ENCODE data around the gene TLCD1.
A peak's percentile ranks its signal among the peaks of the same experiment; 100 is the strongest.

The TLCD1 gene

GRCh38 chr17:28750178-28751047 is 24.4 kb upstream of the TLCD1 start:
- Histone ChIP-seq H3K4me3 (no peak overlapping the region), H3K27ac (no peak overlapping the region)
- peak; percentile 91 for DNase-seq (ENCODE audit: low spot score)
- TF ChIP-seq CTCF (IDR thresholded peaks at IDR 0.05), result peak; percentile 100

- Histone ChIP-seq H3K4me3 (no peak overlapping the region), H3K27ac (peak overlapping the region in 1 of 2 donors; percentile 17)
- TF ChIP-seq CTCF (IDR thresholded peaks at IDR 0.05), result no peak
- no peak for DNase-seq (ENCODE audit: low spot score)
Observed at GRCh38 chr17:28749516-28750177, 23.6 kb upstream of the TLCD1 start.

- no peak for DNase-seq (ENCODE audit: low spot score)
- Histone ChIP-seq H3K4me3 (no peak overlapping the region), H3K27ac (peak overlapping the region in 1 of 2 donors; percentile 17)
- TF ChIP-seq CTCF (IDR thresholded peaks at IDR 0.05), result no peak
Observed at GRCh38 chr17:28748852-28749515, 23.0 kb upstream of the TLCD1 start.

- TF ChIP-seq CTCF (IDR thresholded peaks at IDR 0.05), result no peak
- no peak for DNase-seq (ENCODE audit: low spot score)
- Histone ChIP-seq H3K27ac (peak overlapping the region in 1 of 2 donors; percentile 90), H3K4me3 (no peak overlapping the region)
Observed at GRCh38 chr17:28747801-28748750, 22.0 kb upstream of the TLCD1 start.

- peak overlapping the region; percentile 15 to 90 for H3K27ac ChIP-seq
- no peak overlapping the region for H3K4me3 ChIP-seq
- TF ChIP-seq CTCF (IDR thresholded peaks at IDR 0.05), result no peak
- DNase-seq (ENCODE audit: low spot score), result no peak
Observed at GRCh38 chr17:28747051-28747691, 21.1 kb upstream of the TLCD1 start.

GRCh38 chr17:28746611-28747050 is 20.6 kb upstream of the TLCD1 start:
- H3K4me3 ChIP-seq, result no peak overlapping the region
- no peak for DNase-seq (ENCODE audit: low spot score)
- no peak for TF ChIP-seq CTCF (IDR thresholded peaks at IDR 0.05)
- peak overlapping the region; percentile 15 to 90 for H3K27ac ChIP-seq
